WTC11 (cell line): ENCODE data around the gene CHRNG. TPM values are rescaled to one million over a fixed set of nuclear protein-coding genes. Genes with fewer than 3 reads are reported as not detected.

ENCODE experiments used
- ATAC-seq: fragments of 200-7000 bp; cut with Tn5 transposase; 2 replicates; pipeline ENCODE4 v1.10.0; 2021; ENCODE audit warnings: mild to moderate bottlenecking, moderate library complexity
- CTCF ChIA-PET: fragments of 300-600 bp; sonication (Branson Sonifier 250); formaldehyde crosslinking; loops from one replicate; lab custom pipeline; 2021; ENCODE audit warnings: antibody characterized with exemption; lab: Charles Lee
- POLR2A ChIA-PET: fragments of 350-600 bp; sonication (Branson Sonifier 250); formaldehyde crosslinking; loops from one replicate; lab custom pipeline; 2021; ENCODE audit warnings: antibody characterized with exemption; lab: Charles Lee
- DNase-seq: peaks from one replicate; pipeline ENCODE4 v3.0.0; 2021; ENCODE audit warnings: low spot score
- H3K27ac Mint-ChIP-seq: 2 replicates; pipeline ENCODE4 v1.8.0; 2021; ENCODE audit warnings: mixed read lengths
- H3K27me3 Mint-ChIP-seq: 2 replicates; pipeline ENCODE4 v1.8.0; 2021; ENCODE audit warnings: low read depth, mild to moderate bottlenecking, moderate library complexity, mixed read lengths
- H3K36me3 Mint-ChIP-seq: 2 replicates; pipeline ENCODE4 v1.8.0; 2021; ENCODE audit warnings: mixed read lengths
- H3K4me1 Mint-ChIP-seq: 2 replicates; pipeline ENCODE4 v1.8.0; 2022; ENCODE audit warnings: mixed read lengths
- H3K4me3 Mint-ChIP-seq: 2 replicates; pipeline ENCODE4 v1.8.0; 2021; ENCODE audit warnings: mild to moderate bottlenecking, moderate library complexity, mixed read lengths
- H3K9me3 Mint-ChIP-seq: 2 replicates; pipeline ENCODE4 v1.8.0; 2021; ENCODE audit warnings: mixed read lengths
- CREB1 ChIP-seq: sonication (generic); formaldehyde crosslinking; IDR thresholded peaks from 2 replicates; pipeline ENCODE4 v1.8.0; 2023; ENCODE audit warnings: mild to moderate bottlenecking, missing genetic modification reagents
- FOXK1 ChIP-seq: sonication (generic); formaldehyde crosslinking; IDR thresholded peaks from 2 replicates; pipeline ENCODE4 v1.8.0; 2022; ENCODE audit warnings: mild to moderate bottlenecking, moderate library complexity, missing genetic modification reagents
- GABPB1 ChIP-seq: sonication (generic); formaldehyde crosslinking; IDR thresholded peaks from 2 replicates; pipeline ENCODE4 v1.8.1; 2023; ENCODE audit warnings: mild to moderate bottlenecking, missing genetic modification reagents
- JAZF1 ChIP-seq: fragments of 250-450 bp; sonication (Bioruptor Pico); IDR thresholded peaks from 2 replicates; pipeline ENCODE4 v1.9.0; 2021; ENCODE audit warnings: moderate library complexity, mild to moderate bottlenecking, inconsistent platforms
- ZBTB21 ChIP-seq: sonication (generic); formaldehyde crosslinking; IDR thresholded peaks from 2 replicates; pipeline ENCODE4 v1.8.1; 2023; ENCODE audit warnings: mild to moderate bottlenecking, missing genetic modification reagents, borderline replicate concordance
- ZNF232 ChIP-seq: sonication (generic); formaldehyde crosslinking; IDR thresholded peaks from 2 replicates; pipeline ENCODE4 v1.8.0; 2022; ENCODE audit warnings: mild to moderate bottlenecking, missing genetic modification reagents
- total RNA-seq: library from RNA; stranded (reverse); gene quantifications from 3 replicates; pipeline ENCODE4 v1.2.3, GENCODE V29; 2021
- TF ChIP-seq, protein P1 (sequence below): fragments of 250-450 bp; sonication (Bioruptor Pico); IDR thresholded peaks from 2 replicates; pipeline ENCODE4 v1.8.0; 2021; ENCODE audit warnings: mild to moderate bottlenecking
- TF ChIP-seq, protein P2 (sequence below): sonication (generic); formaldehyde crosslinking; IDR thresholded peaks from 2 replicates; pipeline ENCODE4 v1.8.0; 2022; ENCODE audit warnings: mild to moderate bottlenecking, missing genetic modification reagents
- TF ChIP-seq, protein P3 (sequence below): fragments of 250-450 bp; sonication (Bioruptor Pico); IDR thresholded peaks from 2 replicates; pipeline ENCODE4 v1.9.0; 2021; ENCODE audit warnings: mild to moderate bottlenecking
- TF ChIP-seq, protein P4 (sequence below): sonication (generic); formaldehyde crosslinking; IDR thresholded peaks from 2 replicates; pipeline ENCODE4 v1.8.0; 2022; ENCODE audit warnings: mild to moderate bottlenecking, missing genetic modification reagents
- TF ChIP-seq, protein P5 (sequence below): fragments of 250-450 bp; sonication (Bioruptor Pico); IDR thresholded peaks from 2 replicates; pipeline ENCODE4 v1.9.0; 2021; ENCODE audit warnings: mild to moderate bottlenecking
- TF ChIP-seq, protein P6 (sequence below): sonication (generic); formaldehyde crosslinking; IDR thresholded peaks from 2 replicates; pipeline ENCODE4 v1.8.1; 2022; ENCODE audit warnings: low read depth, mild to moderate bottlenecking, moderate library complexity, missing genetic modification reagents, borderline replicate concordance

The CHRNG gene
- total RNA-seq, 1 experiment from 2014 or later = 0.20 TPM

DNA sequence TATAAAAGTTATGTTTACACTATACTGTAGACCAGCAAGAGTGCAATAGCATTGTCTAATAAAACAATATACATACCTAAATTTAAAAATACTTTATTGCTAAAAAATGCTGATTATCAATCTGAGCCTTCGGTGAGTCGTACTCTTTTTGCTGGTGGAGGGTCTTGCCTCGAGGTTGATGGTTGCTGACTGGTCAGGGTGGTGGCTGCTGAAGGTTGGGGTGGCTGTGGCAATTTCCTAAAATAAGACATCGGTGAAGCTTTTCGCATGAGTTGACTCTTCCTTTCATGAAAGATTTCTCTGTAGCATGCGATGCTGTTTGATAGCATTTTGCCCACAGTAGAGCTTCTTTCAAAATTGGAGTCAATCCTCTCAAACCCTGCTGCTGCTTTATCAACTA, 8.5 kb downstream of the CHRNG start:
- no peak overlapping the region for H3K4me3 Mint-ChIP-seq
- H3K36me3 Mint-ChIP-seq = peaks cover 33% of the 10 kb centered on the region
- peaks cover 13% of the 10 kb centered on the region for H3K4me1 Mint-ChIP-seq
- peaks cover 10% of the 10 kb centered on the region for H3K9me3 Mint-ChIP-seq
- ATAC-seq = no peak
- peaks cover 3% of the 10 kb centered on the region for H3K27me3 Mint-ChIP-seq
- no peak overlapping the region for H3K27ac Mint-ChIP-seq
- ChIA-PET POLR2A (no interaction called here), CTCF (interaction anchor here (1.1 kb wide), 1 partner anchor 221 kb away, joined by 3 read pairs; no protein-coding TSS in a partner anchor)
- TF ChIP-seq GABPB1 (CRISPR knock-in tag) = no peak
- TF ChIP-seq, protein P1, sequence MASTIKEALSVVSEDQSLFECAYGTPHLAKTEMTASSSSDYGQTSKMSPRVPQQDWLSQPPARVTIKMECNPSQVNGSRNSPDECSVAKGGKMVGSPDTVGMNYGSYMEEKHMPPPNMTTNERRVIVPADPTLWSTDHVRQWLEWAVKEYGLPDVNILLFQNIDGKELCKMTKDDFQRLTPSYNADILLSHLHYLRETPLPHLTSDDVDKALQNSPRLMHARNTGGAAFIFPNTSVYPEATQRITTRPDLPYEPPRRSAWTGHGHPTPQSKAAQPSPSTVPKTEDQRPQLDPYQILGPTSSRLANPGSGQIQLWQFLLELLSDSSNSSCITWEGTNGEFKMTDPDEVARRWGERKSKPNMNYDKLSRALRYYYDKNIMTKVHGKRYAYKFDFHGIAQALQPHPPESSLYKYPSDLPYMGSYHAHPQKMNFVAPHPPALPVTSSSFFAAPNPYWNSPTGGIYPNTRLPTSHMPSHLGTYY (CRISPR knock-in tag) = no peak
- TF ChIP-seq, protein P2, sequence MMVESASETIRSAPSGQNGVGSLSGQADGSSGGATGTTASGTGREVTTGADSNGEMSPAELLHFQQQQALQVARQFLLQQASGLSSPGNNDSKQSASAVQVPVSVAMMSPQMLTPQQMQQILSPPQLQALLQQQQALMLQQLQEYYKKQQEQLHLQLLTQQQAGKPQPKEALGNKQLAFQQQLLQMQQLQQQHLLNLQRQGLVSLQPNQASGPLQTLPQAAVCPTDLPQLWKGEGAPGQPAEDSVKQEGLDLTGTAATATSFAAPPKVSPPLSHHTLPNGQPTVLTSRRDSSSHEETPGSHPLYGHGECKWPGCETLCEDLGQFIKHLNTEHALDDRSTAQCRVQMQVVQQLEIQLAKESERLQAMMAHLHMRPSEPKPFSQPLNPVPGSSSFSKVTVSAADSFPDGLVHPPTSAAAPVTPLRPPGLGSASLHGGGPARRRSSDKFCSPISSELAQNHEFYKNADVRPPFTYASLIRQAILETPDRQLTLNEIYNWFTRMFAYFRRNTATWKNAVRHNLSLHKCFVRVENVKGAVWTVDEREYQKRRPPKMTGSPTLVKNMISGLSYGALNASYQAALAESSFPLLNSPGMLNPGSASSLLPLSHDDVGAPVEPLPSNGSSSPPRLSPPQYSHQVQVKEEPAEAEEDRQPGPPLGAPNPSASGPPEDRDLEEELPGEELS (CRISPR knock-in tag) = no peak
- TF ChIP-seq ZBTB21 (CRISPR knock-in tag) = no peak
- TF ChIP-seq FOXK1 (CRISPR knock-in tag) = no peak
- no peak for DNase-seq

DNA sequence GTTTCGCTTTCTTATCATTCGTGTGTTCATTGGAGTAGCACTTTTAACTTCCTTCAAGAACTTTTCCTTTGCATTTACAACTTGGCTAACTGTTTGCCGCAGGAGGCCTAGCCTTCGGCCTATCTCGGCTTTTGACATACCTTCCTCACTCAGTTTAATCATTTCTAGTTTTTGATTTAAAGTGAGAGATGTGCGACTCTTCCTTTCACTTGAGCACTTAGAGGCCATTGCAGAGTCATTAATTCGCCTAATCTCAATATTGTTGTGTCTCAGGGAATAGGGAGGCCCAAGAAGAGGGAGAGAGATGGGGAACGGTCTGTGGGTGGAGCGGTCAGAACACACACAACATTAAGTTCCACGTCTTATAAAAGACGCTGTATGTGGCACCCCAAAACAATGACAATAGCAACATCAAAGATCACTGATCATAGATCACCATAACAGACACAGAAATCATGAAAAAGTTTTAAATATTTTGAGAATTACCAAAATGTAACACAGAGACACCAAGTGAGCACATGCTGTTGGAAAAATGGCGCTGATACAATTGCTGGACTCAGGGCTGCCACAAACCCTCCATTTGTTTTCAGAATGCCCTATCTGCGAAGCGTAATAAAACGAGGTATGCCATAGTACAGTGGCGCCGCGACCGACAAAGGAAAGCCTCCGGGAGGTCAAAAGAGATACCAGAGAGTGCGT, 10.3 kb downstream of the CHRNG start:
- CTCF ChIA-PET = interaction anchor here (0.8 to 1.5 kb wide), 3 partner anchors 12 to 26 kb away, joined by 3 to 10 read pairs (median 4); no protein-coding TSS in a partner anchor
- Mint-ChIP-seq H3K36me3 (peaks cover 36% of the 10 kb centered on the region), H3K4me1 (peaks cover 13% of the 10 kb centered on the region), H3K27ac (peak overlapping the region; percentile 95), H3K27me3 (peaks cover 3% of the 10 kb centered on the region)
- TF ChIP-seq, protein P3, sequence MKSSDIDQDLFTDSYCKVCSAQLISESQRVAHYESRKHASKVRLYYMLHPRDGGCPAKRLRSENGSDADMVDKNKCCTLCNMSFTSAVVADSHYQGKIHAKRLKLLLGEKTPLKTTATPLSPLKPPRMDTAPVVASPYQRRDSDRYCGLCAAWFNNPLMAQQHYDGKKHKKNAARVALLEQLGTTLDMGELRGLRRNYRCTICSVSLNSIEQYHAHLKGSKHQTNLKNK (CRISPR knock-in tag) = no peak
- TF ChIP-seq, protein P4, sequence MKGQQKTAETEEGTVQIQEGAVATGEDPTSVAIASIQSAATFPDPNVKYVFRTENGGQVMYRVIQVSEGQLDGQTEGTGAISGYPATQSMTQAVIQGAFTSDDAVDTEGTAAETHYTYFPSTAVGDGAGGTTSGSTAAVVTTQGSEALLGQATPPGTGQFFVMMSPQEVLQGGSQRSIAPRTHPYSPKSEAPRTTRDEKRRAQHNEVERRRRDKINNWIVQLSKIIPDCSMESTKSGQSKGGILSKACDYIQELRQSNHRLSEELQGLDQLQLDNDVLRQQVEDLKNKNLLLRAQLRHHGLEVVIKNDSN (CRISPR knock-in tag) = no peak
- TF ChIP-seq CREB1 (CRISPR knock-in tag) (no peak), ZNF232 (no peak), ZBTB21 (CRISPR knock-in tag) (no peak), JAZF1 (CRISPR knock-in tag) (no peak)
- TF ChIP-seq, protein P5, sequence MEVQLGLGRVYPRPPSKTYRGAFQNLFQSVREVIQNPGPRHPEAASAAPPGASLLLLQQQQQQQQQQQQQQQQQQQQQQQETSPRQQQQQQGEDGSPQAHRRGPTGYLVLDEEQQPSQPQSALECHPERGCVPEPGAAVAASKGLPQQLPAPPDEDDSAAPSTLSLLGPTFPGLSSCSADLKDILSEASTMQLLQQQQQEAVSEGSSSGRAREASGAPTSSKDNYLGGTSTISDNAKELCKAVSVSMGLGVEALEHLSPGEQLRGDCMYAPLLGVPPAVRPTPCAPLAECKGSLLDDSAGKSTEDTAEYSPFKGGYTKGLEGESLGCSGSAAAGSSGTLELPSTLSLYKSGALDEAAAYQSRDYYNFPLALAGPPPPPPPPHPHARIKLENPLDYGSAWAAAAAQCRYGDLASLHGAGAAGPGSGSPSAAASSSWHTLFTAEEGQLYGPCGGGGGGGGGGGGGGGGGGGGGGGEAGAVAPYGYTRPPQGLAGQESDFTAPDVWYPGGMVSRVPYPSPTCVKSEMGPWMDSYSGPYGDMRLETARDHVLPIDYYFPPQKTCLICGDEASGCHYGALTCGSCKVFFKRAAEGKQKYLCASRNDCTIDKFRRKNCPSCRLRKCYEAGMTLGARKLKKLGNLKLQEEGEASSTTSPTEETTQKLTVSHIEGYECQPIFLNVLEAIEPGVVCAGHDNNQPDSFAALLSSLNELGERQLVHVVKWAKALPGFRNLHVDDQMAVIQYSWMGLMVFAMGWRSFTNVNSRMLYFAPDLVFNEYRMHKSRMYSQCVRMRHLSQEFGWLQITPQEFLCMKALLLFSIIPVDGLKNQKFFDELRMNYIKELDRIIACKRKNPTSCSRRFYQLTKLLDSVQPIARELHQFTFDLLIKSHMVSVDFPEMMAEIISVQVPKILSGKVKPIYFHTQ (CRISPR knock-in tag) = no peak
- TF ChIP-seq, protein P6, sequence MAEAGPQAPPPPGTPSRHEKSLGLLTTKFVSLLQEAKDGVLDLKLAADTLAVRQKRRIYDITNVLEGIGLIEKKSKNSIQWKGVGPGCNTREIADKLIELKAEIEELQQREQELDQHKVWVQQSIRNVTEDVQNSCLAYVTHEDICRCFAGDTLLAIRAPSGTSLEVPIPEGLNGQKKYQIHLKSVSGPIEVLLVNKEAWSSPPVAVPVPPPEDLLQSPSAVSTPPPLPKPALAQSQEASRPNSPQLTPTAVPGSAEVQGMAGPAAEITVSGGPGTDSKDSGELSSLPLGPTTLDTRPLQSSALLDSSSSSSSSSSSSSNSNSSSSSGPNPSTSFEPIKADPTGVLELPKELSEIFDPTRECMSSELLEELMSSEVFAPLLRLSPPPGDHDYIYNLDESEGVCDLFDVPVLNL (CRISPR knock-in tag) = 0 out of 2 replicates have a peak, but pooled peaks have one; percentile 1
- TF ChIP-seq, all 79 proteins: peak for 1
- POLR2A ChIA-PET = interaction anchor here (1.2 to 1.4 kb wide), 3 partner anchors 10 to 27 kb away, joined by 3 to 6 read pairs (median 3); partner anchors contain the start of gene CHRNG
- peak overlapping the region; percentile 95 for H3K4me3 Mint-ChIP-seq
- H3K9me3 Mint-ChIP-seq = peaks cover 10% of the 10 kb centered on the region
- ATAC-seq = no peak
- no peak for DNase-seq
